Measurements from ENCODE around the gene NAPB.

Gene NAPB

GRCh38 chr20:23414526-23415188 lies 6.6 kb downstream of the NAPB start:
- no peaks in the 10 kb centered on the region for H3K27me3 ChIP-seq (replicated peaks; ENCODE audit: control insufficient read depth, insufficient read depth, low read length)
- no peak for DNase-seq (ENCODE audit: extremely low read depth, insufficient read length)
- H3K4me3 ChIP-seq (replicated peaks; ENCODE audit: low read depth, low read length), result no peak overlapping the region
- H3K36me3 ChIP-seq (ENCODE audit: control insufficient read depth, insufficient read depth, low read length), result no peaks in the 10 kb centered on the region
- TF ChIP-seq, protein P1, sequence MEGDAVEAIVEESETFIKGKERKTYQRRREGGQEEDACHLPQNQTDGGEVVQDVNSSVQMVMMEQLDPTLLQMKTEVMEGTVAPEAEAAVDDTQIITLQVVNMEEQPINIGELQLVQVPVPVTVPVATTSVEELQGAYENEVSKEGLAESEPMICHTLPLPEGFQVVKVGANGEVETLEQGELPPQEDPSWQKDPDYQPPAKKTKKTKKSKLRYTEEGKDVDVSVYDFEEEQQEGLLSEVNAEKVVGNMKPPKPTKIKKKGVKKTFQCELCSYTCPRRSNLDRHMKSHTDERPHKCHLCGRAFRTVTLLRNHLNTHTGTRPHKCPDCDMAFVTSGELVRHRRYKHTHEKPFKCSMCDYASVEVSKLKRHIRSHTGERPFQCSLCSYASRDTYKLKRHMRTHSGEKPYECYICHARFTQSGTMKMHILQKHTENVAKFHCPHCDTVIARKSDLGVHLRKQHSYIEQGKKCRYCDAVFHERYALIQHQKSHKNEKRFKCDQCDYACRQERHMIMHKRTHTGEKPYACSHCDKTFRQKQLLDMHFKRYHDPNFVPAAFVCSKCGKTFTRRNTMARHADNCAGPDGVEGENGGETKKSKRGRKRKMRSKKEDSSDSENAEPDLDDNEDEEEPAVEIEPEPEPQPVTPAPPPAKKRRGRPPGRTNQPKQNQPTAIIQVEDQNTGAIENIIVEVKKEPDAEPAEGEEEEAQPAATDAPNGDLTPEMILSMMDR (IDR thresholded peaks at IDR 0.05; ENCODE audit: insufficient read depth, low read length, poor library complexity, severe bottlenecking), result no peak

GRCh38 chr20:23413862-23414422 lies 7.3 kb downstream of the NAPB start:
- TF ChIP-seq, protein P1 (IDR thresholded peaks at IDR 0.05; ENCODE audit: insufficient read depth, low read length, poor library complexity, severe bottlenecking), result no peak
- Histone ChIP-seq H3K4me3 (replicated peaks; ENCODE audit: low read depth, low read length) (no peak overlapping the region), H3K36me3 (ENCODE audit: control insufficient read depth, insufficient read depth, low read length) (no peaks in the 10 kb centered on the region), H3K27me3 (replicated peaks; ENCODE audit: control insufficient read depth, insufficient read depth, low read length) (no peaks in the 10 kb centered on the region)
- no peak for DNase-seq (ENCODE audit: extremely low read depth, insufficient read length)

DNA sequence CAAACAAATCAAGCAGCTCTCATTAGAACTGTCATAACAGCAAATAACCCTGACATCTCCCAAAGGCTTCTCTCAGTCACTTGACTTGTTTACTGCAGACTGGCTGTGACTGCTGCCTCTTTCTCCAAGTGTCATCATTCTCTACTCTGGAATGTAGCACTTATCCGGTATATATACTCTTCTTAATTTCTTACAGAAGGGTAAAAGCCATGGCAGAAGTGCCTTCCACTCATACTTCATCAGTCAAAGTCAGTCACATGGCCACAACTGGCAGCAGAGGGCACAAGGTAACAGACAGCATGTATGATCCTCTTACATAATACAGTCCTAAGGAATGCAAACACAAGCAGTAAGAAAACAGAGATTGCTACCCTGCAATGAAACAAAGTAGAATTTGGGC lies 9.3 kb downstream of the NAPB start:
- TF ChIP-seq, protein P1 (IDR thresholded peaks at IDR 0.05; ENCODE audit: insufficient read depth, low read length, poor library complexity, severe bottlenecking), result no peak

GRCh38 chr20:23410916-23411695 lies 10.2 kb downstream of the NAPB start:
- no peak for DNase-seq (ENCODE audit: extremely low read depth, insufficient read length)
- H3K36me3 ChIP-seq (ENCODE audit: control insufficient read depth, insufficient read depth, low read length), result no peaks in the 10 kb centered on the region
- TF ChIP-seq, protein P1 (IDR thresholded peaks at IDR 0.05; ENCODE audit: insufficient read depth, low read length, poor library complexity, severe bottlenecking), result no peak
- H3K27me3 ChIP-seq (replicated peaks; ENCODE audit: control insufficient read depth, insufficient read depth, low read length), result no peaks in the 10 kb centered on the region
- no peak overlapping the region for H3K4me3 ChIP-seq (replicated peaks; ENCODE audit: low read depth, low read length)

More for the DNA sequence above, 9.3 kb downstream of the NAPB start:
- H3K4me3 ChIP-seq (replicated peaks; ENCODE audit: low read depth, low read length), result no peak overlapping the region
- H3K36me3 ChIP-seq (ENCODE audit: control insufficient read depth, insufficient read depth, low read length), result no peaks in the 10 kb centered on the region
- DNase-seq (ENCODE audit: extremely low read depth, insufficient read length), result no peak
- no peaks in the 10 kb centered on the region for H3K27me3 ChIP-seq (replicated peaks; ENCODE audit: control insufficient read depth, insufficient read depth, low read length)

DNA sequence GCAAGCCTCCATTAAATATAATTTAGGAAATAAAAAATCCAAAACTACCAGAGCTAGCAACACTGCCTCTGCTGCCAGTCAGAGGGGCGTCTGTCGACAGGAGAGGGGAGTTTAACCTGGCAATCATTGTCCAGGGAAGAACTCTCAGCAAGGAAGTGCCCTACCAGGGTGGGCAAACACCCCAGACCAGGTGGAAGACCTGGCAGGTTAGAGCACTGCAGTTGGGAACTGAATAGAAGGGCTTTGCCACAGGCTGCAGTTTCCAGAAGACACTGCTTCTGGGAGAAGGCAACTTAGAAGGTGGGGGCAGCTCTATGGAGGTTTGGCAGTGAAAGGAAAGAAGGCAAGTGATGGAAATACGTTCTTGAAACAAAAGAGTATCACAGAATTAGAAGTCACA lies 11.5 kb downstream of the NAPB start:
- TF ChIP-seq, protein P1 (IDR thresholded peaks at IDR 0.05; ENCODE audit: insufficient read depth, low read length, poor library complexity, severe bottlenecking), result no peak
- DNase-seq (ENCODE audit: extremely low read depth, insufficient read length), result no peak
- Histone ChIP-seq H3K4me3 (replicated peaks; ENCODE audit: low read depth, low read length) (no peak overlapping the region), H3K27me3 (replicated peaks; ENCODE audit: control insufficient read depth, insufficient read depth, low read length) (no peaks in the 10 kb centered on the region), H3K36me3 (ENCODE audit: control insufficient read depth, insufficient read depth, low read length) (no peaks in the 10 kb centered on the region; the same call in 1 of the 2 replicates)
